Keratinocyte (primary cell): Measurements from ENCODE around the gene ANGEL2. TPM values are rescaled to one million over a fixed set of nuclear protein-coding genes. Genes with fewer than 3 reads are reported as not detected.

ENCODE experiments used
- DNase-seq: peaks from one replicate; pipeline ENCODE4 v3.0.0-alpha.2; 2011; ENCODE audit warnings: low read depth, missing footprints, low spot score
- FAIRE-seq: peaks from 2 replicates; lab custom pipeline; 2011; peaks lifted over from hg19 to GRCh38; lab: Jason Lieb, UNC
- H2AFZ ChIP-seq: 2 replicates; pipeline ENCODE4 v1.6.0; 2012; ENCODE audit warnings: low read length, control low read depth, inconsistent platforms; ENCODE audit not compliant: control insufficient read depth
- H3K27ac ChIP-seq: 2 replicates; pipeline ENCODE4 v1.5.1; 2011; ENCODE audit warnings: low read length; ENCODE audit not compliant: control insufficient read depth, insufficient read depth
- H3K27me3 ChIP-seq: 3 replicates; pipeline ENCODE4 v1.6.0; 2011; ENCODE audit warnings: low read length; ENCODE audit not compliant: control insufficient read depth, insufficient read depth; ENCODE audit errors: extremely low read depth
- H3K36me3 ChIP-seq, 2 experiments: 2 replicates in 1 of 2; 3 replicates in 1 of 2; pipeline ENCODE4 v1.5.1; 2011; ENCODE audit warnings: low read length in 2 of 2, mild to moderate bottlenecking in 1 of 2; ENCODE audit not compliant: control insufficient read depth in 2 of 2, insufficient read depth in 2 of 2; ENCODE audit errors: extremely low read depth in 1 of 2
- H3K4me1 ChIP-seq: 3 replicates; pipeline ENCODE4 v1.5.1; 2011; ENCODE audit warnings: low read length; ENCODE audit not compliant: control insufficient read depth, insufficient read depth; ENCODE audit errors: extremely low read depth
- H3K4me2 ChIP-seq: 3 replicates; pipeline ENCODE4 v1.6.0; 2011; ENCODE audit warnings: low read depth, low read length; ENCODE audit not compliant: control insufficient read depth, insufficient read depth; ENCODE audit errors: extremely low read depth
- H3K4me3 ChIP-seq, 3 experiments: fragments of 200-600 bp in 1 of 3; sonication (generic) in 1 of 3; 2 replicates in 2 of 3; 3 replicates in 1 of 3; pipeline ENCODE4 v1.5.1; 2011 to 2016; ENCODE audit warnings: low read length in 3 of 3, mild to moderate bottlenecking in 3 of 3, control low read depth in 2 of 3, inconsistent platforms in 1 of 3, low read depth in 1 of 3, mixed read lengths in 1 of 3, mixed run types in 1 of 3, moderate library complexity in 1 of 3; ENCODE audit not compliant: control insufficient read depth in 2 of 3, insufficient read depth in 2 of 3; ENCODE audit errors: extremely low read depth in 1 of 3
- H3K79me2 ChIP-seq: 2 replicates; pipeline ENCODE4 v1.6.0; 2012; ENCODE audit warnings: low read length; ENCODE audit not compliant: control insufficient read depth, insufficient read depth
- H3K9ac ChIP-seq: 3 replicates; pipeline ENCODE4 v1.6.0; 2011; ENCODE audit warnings: low read length; ENCODE audit not compliant: control insufficient read depth, insufficient read depth; ENCODE audit errors: extremely low read depth
- H3K9me1 ChIP-seq: 3 replicates; pipeline ENCODE4 v1.6.0; 2011; ENCODE audit warnings: low read length; ENCODE audit not compliant: control insufficient read depth, insufficient read depth; ENCODE audit errors: extremely low read depth
- H3K9me3 ChIP-seq: 2 replicates; pipeline ENCODE4 v1.5.1; 2012; ENCODE audit warnings: low read depth, low read length; ENCODE audit not compliant: control insufficient read depth
- H4K20me1 ChIP-seq: 3 replicates; pipeline ENCODE4 v1.6.0; 2011; ENCODE audit warnings: low read length; ENCODE audit not compliant: control insufficient read depth, insufficient read depth; ENCODE audit errors: extremely low read depth
- CTCF ChIP-seq, 3 experiments: IDR thresholded peaks in 1 of 3; conservative IDR thresholded peaks in 1 of 3; optimal IDR thresholded peaks in 1 of 3; 2 replicates in 2 of 3; 3 replicates in 1 of 3; pipeline versions ENCODE3 to v1.5.1; 2011; ENCODE audit warnings: low read length in 3 of 3, mild to moderate bottlenecking in 3 of 3, moderate library complexity in 2 of 3, control low read depth in 1 of 3, inconsistent platforms in 1 of 3; ENCODE audit not compliant: insufficient read depth in 2 of 3; ENCODE audit errors: extremely low read depth in 1 of 3
- EZH2 ChIP-seq: IDR thresholded peaks from one replicate; pipeline ENCODE4 v1.6.1; 2012; ENCODE audit warnings: inconsistent platforms, mild to moderate bottlenecking, low read length, moderate library complexity
- dilution Hi-C: fragments of 300-500 bp; cut with MboI; formaldehyde crosslinking; loops from one replicate; pipeline ENCODE4 v1.7.0; 2020; ENCODE audit warnings: low sequenced_read_pairs; ENCODE audit not compliant: extremely low pct_ligation_motif_present
- polyA minus RNA-seq, 3 experiments: library from RNA; depleted of rRNA, polyadenylated mRNA; stranded (reverse); fragments of >200 nt; gene quantifications; 1 replicate in 1 of 3; 2 replicates in 1 of 3; 3 replicates in 1 of 3; pipeline ENCODE4 v1.2.3, GENCODE V29; 2011
- polyA plus RNA-seq, 5 experiments: library from polyadenylated mRNA; depleted of rRNA in 3 of 5; stranded (reverse) in 3 of 5; stranded (forward) in 1 of 5; unstranded in 1 of 5; fragments of >200 nt; gene quantifications; 1 replicate in 1 of 5; 2 replicates in 3 of 5; 3 replicates in 1 of 5; pipeline versions ENCODE4 v1.2.1 to v1.2.3, GENCODE V29; 2011 to 2012; ENCODE audit warnings: missing spikeins in 2 of 5, low read depth in 1 of 5, low replicate concordance in 1 of 5

ANGEL2 gene
- polyA plus RNA-seq (17.2 to 25.6 TPM (median 18.4 TPM) in 3 replicates), polyA minus RNA-seq (8.5 to 36.7 TPM (median 24.7 TPM) in 3 replicates)
- 8.2 TPM for polyA plus RNA-seq (2011; ENCODE audit: low read depth)
- 8.3 and 14.4 TPM in 2 replicates for polyA plus RNA-seq (2011; cell fraction: cytosol; rRNA removed)
- 32.5 and 36.7 TPM in 2 replicates for polyA plus RNA-seq (2011; cell fraction: nucleus; rRNA removed)
- polyA plus RNA-seq (2012; ENCODE audit: low replicate concordance) = 10.9 and 16.4 TPM in 2 replicates
- 19.0 TPM for polyA minus RNA-seq (2011; cell fraction: cytosol; rRNA and poly(A)+ RNA removed)
- 22.8 and 41.0 TPM in 2 replicates for polyA minus RNA-seq (2011; cell fraction: nucleus; rRNA and poly(A)+ RNA removed)

- FAIRE-seq = peak; percentile 62
Measured at GRCh38 chr1:213015099-213016050, at the start of gene ANGEL2. TSS of gene ANGEL2 (minus strand) at chr1:213015867. CDS start at chr1:213015671, 196 bp downstream.

GRCh38 chr1:213061263-213061662, 45.6 kb upstream of the ANGEL2 start:
- Histone ChIP-seq H3K4me3 (no peak overlapping the region), H3K4me1 (no peaks in the 10 kb centered on the region), H4K20me1 (no peaks in the 10 kb centered on the region), H3K4me2 (no peak overlapping the region), H3K36me3 (no peaks in the 10 kb centered on the region), H3K9ac (no peak overlapping the region), H3K9me3 (no peaks in the 10 kb centered on the region), H3K27me3 (no peaks in the 10 kb centered on the region), H3K9me1 (no peaks in the 10 kb centered on the region), H3K79me2 (peaks cover 25% of the 10 kb centered on the region), H3K27ac (no peak overlapping the region), H2AFZ (no peak overlapping the region)
- FAIRE-seq (no peak), DNase-seq (no peak)
- TF ChIP-seq CTCF (optimal IDR thresholded peaks at IDR 0.05 in 1 of 3, IDR thresholded peaks at IDR 0.05 in 1 of 3, conservative IDR thresholded peaks at IDR 0.05 in 1 of 3; ENCODE audit: extremely low read depth in 1 of 3, insufficient read depth in 2 of 3, low read length in 3 of 3) = peak in 2 of 3 experiments; percentile 11 to 29
- no peak for TF ChIP-seq EZH2
- dilution Hi-C loops = no loop called here

More at GRCh38 chr1:213015099-213016050, at the start of gene ANGEL2:
- no peaks in the 10 kb centered on the region for H3K9me1 ChIP-seq
- peaks cover 31% of the 10 kb centered on the region for H3K79me2 ChIP-seq
- peak within 1 kb of the TSS; percentile 99 for H2AFZ ChIP-seq
- no peak for TF ChIP-seq CTCF (optimal IDR thresholded peaks at IDR 0.05 in 1 of 3, IDR thresholded peaks at IDR 0.05 in 1 of 3, conservative IDR thresholded peaks at IDR 0.05 in 1 of 3; ENCODE audit: extremely low read depth in 1 of 3, insufficient read depth in 2 of 3, low read length in 3 of 3)
- no peak for TF ChIP-seq EZH2
- peaks cover 5% of the 10 kb centered on the region for H3K4me1 ChIP-seq
- dilution Hi-C loops = no loop called here
- no peaks in the 10 kb centered on the region for H4K20me1 ChIP-seq
- H3K4me3 ChIP-seq = peak within 1 kb of the TSS; percentile 68 to 93 (median 84)
- H3K27ac ChIP-seq = peak within 1 kb of the TSS; percentile 77
- H3K9me3 ChIP-seq = no peaks in the 10 kb centered on the region
- H3K36me3 ChIP-seq = peaks cover 0 to 5% of the 10 kb centered on the region in 2 experiments
- no peaks in the 10 kb centered on the region for H3K27me3 ChIP-seq
- H3K4me2 ChIP-seq = peak within 1 kb of the TSS; percentile 74
- DNase-seq = peak; percentile 77
- H3K9ac ChIP-seq = peak within 1 kb of the TSS; percentile 87
